Pulmonary artery endothelial cell (primary cell): ENCODE measurements around the gene TCF12. TPM values are rescaled to one million over a fixed set of nuclear protein-coding genes. Genes with fewer than 3 reads are reported as not detected.

Experiments
- DNase-seq: peaks from one replicate; pipeline ENCODE4 v3.0.0-alpha.2; 2011; ENCODE audit warnings: low read depth, low spot score
- total RNA-seq: library from RNA; depleted of rRNA; stranded (reverse); fragments of >200 nt; gene quantifications from 2 replicates; pipeline ENCODE4 v1.2.3, GENCODE V29; 2014

Gene TCF12
- 62.6 and 85.4 TPM in 2 replicates for total RNA-seq

GRCh38 chr15:56918046-56918938 lies at the start of gene TCF12:
Gene TCF12, plus strand, starts transcription at chr15:56918644. Its CDS starts 1,270 bp downstream, at chr15:56919914.
- DNase-seq: peak; percentile 79

- no peak for DNase-seq
Observed at GRCh38 chr15:56869573-56869972, 48.9 kb upstream of the TCF12 start.

DNA sequence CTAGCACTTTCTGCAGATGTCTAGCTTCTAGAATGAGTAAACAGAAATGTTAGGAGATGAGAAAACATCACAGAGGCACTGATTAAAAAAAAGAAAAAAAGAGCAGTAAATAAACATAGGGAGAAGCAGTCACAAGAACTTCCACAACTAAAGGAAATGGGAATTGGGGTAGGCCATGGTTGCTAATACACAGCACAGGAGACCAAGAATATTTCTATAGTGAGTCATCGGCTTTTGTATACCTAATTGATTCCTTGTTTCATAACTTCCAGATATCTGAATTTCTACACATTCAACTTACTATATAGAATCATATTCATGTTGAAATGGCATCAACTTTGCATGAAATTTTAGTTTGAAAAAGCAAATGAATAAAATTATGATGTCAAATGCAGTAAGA lies 47.3 kb upstream of the TCF12 start:
- peak; percentile 79 for DNase-seq

GRCh38 chr15:56871867-56872266 lies 46.6 kb upstream of the TCF12 start:
- no peak for DNase-seq

- no peak for DNase-seq
Observed at GRCh38 chr15:56877255-56877970, 41.0 kb upstream of the TCF12 start.

DNA sequence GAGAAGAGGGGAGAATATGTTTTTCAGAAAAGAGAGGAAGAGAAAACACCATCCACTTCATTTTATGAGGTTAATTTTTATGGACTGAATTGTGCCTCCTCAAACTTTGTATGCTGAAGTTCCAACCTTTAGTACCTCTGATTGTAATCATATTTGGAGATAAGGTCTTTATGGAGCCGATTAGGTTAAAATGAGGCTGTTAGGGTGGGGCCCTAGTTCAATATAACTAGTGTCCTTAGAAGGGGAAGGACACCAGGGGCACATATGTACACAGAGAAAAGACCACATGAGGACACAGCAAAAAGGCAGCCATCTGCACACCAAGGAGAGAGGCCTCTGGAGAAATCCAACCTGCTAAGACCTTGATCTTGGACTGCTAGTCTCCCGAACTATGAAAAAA lies 38.9 kb upstream of the TCF12 start:
- DNase-seq: no peak

GRCh38 chr15:56883088-56883487 lies 35.4 kb upstream of the TCF12 start:
- DNase-seq: no peak

GRCh38 chr15:56886363-56886931 lies 32.0 kb upstream of the TCF12 start:
- no peak for DNase-seq

DNA sequence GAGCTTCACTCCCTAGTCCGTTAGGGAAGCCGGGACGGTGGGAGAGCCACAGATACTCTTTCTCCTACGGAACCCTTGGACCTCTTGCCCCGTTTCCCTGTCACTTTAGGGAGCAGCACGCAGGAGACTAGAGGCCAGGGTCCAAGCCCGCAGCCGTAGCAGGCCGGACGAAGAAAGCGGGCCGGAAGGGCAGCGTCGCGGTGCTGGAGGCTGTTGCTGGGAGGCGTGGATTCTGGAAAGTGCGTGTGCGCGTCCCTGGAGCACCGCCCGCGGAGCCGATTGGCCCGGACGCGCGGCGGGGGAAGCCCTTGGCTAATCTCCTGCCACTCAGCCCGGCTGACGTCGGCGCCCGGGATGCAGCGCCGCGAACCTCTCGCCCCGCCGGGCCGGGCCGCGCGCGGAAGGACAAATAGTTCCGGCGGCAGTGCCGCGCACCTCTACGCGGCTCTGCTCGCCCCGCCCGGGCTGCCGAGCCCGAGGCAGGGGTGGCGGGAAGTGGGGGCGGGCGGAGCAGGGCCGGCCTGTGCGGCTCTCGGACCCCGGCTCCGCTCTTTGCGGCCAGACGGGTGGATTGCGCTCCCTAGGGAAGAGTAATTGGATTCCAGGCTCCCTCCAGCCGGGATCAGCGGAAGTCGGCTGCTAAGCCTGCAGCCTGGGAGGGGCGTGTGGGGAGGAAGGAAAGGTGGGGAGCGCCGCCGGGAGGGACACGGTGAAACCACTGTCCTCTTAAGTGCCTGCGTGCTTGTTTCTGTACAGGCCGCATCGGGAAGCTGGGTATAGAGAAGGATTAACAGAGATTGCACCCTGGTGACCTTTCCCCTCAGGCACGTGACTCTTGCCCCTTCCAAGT lies 31.3 kb upstream of the TCF12 start:
- DNase-seq: peak; percentile 82

DNA sequence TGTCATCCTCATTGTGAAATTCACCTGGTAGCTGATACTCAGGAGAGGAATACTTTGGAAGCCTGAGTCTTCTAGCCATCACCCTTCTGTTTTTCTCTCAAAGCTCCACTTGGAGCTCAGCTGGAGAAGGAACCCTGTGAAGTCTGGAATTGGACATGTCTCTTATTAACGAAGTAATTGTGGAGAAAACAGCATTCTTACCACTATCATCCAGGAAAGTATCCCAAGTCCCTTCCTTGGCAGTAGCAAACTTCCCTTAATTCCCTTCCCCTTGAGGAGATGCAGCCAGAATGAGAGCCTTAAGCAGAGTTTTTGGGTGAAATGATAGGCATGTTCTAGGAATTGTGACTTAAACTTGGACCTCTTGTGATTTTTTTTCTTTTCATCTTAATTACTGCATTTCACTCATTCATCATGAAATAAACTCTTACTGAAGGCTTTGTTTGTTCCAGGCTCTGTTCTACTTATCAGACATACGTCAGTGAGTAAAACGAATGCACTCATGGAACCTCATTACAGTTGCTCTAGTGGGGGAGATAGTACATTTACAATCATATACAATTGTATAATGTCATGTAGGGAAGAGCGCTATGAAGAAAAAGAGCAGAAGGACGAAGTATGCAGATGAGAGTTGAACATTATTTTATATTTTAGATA lies 30.5 kb upstream of the TCF12 start:
- no peak for DNase-seq

GRCh38 chr15:56890038-56890437 lies 28.4 kb upstream of the TCF12 start:
- DNase-seq: no peak

GRCh38 chr15:56891852-56892440 lies 26.5 kb upstream of the TCF12 start:
- DNase-seq: no peak

GRCh38 chr15:56892659-56893363 lies 25.6 kb upstream of the TCF12 start:
- DNase-seq: no peak

GRCh38 chr15:56893364-56893678 lies 25.1 kb upstream of the TCF12 start:
- no peak for DNase-seq

DNA sequence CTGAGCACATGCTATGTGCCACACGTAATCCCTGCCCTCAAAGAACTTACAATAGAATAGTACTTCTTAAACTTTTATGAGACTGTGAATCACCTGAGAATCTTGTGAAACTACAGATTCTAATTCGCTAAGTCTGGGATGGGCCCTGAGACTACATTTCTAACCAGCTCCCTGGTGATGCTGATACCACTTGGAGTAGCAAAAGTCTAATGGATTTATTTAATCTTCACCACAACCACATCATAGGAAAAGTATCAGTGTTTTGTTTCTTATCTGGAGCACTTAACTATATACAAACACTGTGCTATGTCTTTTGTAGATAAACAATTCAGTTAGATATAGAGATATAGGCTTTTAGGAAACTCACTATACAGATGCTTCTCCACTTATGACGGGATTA lies 23.8 kb upstream of the TCF12 start:
- DNase-seq: no peak

- DNase-seq: no peak
Observed at GRCh38 chr15:56901931-56902330, 16.5 kb upstream of the TCF12 start.

- no peak for DNase-seq
Observed at GRCh38 chr15:56906766-56907165, 11.7 kb upstream of the TCF12 start.

DNA sequence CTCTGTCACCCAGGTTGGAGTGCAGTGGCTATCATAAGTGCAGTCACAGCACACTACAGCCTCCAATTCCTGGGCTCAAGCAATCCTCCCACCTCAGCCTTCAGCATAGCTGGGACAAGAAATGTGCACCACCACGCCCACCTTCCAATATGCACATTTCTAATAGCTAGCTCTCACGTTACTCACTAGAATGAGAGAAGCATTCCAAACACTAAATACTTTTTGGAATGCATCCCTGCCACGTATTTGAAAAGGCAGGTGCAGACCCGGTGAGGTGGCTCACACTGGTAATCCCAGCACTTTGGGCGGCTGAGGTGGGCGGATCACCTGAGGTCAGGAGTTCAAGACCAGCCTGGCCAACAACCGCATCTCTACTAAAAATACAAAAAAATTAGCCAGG lies 7.6 kb upstream of the TCF12 start:
- DNase-seq: no peak

DNA sequence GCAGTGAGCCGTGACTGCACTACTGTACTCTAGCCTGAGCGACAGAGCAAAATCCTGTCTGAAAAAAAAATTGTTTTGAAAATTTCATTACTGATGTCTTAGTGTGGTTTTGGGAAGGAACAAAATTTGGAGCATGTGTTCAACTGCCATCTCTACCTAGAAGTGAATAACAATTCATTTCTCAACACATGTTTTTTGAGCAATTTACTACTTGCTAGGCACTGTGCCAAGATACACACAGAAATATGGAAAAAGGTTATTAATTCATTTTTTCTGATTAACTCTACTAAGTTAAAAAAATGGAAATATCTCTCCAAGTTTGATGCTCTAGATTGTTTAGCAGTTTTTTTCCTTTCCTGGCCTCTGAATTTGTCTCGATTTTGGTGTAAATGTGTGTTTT lies 5.2 kb upstream of the TCF12 start:
- no peak for DNase-seq

- DNase-seq: no peak
Observed at GRCh38 chr15:56913670-56914069, 4.8 kb upstream of the TCF12 start.
